Activated naive CD4-positive, alpha-beta T cell treated with anti-CD3 and anti-CD28 coated beads for 36 hours (primary cell): Measurements from ENCODE around the gene ARHGEF9. TPM values are rescaled to one million over a fixed set of nuclear protein-coding genes. Genes with fewer than 3 reads are reported as not detected.
"Not testable (repeated sequence)": the region's sequence is repeated elsewhere in the genome, so short reads cannot be mapped to it uniquely, and the experiment has no call there.

ENCODE experiments used
- CTCF ChIA-PET: fragments of 350-600 bp; sonication (Branson Sonifier 250); formaldehyde crosslinking; loops from one replicate; lab custom pipeline; 2021; ENCODE audit warnings: antibody characterized with exemption; lab: Charles Lee
- DNase-seq: peaks from one replicate; pipeline ENCODE4 v3.0.0-alpha.2; 2020
- H3K27ac Mint-ChIP-seq: one replicate; pipeline ENCODE4 v1.8.0; 2021; ENCODE audit warnings: mild to moderate bottlenecking, mixed read lengths
- H3K27me3 Mint-ChIP-seq: one replicate; pipeline ENCODE4 v1.8.0; 2021; ENCODE audit warnings: low read depth, mixed read lengths
- H3K36me3 Mint-ChIP-seq: one replicate; pipeline ENCODE4 v1.8.0; 2021; ENCODE audit warnings: low read depth, mixed read lengths
- H3K4me1 Mint-ChIP-seq: one replicate; pipeline ENCODE4 v1.8.0; 2021; ENCODE audit warnings: low read depth, mixed read lengths
- H3K4me3 Mint-ChIP-seq: one replicate; pipeline ENCODE4 v1.8.0; 2021; ENCODE audit warnings: mild to moderate bottlenecking, moderate library complexity, mixed read lengths
- H3K9me3 Mint-ChIP-seq: one replicate; pipeline ENCODE4 v1.8.0; 2021; ENCODE audit warnings: mixed read lengths
- intact Hi-C: fragments of 100-400 bp; cut with micrococcal nuclease; formaldehyde crosslinking; loops from one replicate; pipeline ENCODE4 v1.15.1; 2023
- microRNA-seq: library from miRNA; unstranded; fragments of <30 nt; microRNA quantifications from one replicate; pipeline ENCODE4 v1.2.0, GENCODE V29; 2022; ENCODE audit warnings: borderline microRNAs expressed, borderline replicate concordance
- total RNA-seq, 2 experiments: library from RNA; stranded (reverse); gene quantifications; one replicate each; pipeline ENCODE4 v1.2.3, GENCODE V29; 2021

ARHGEF9 gene
- total RNA-seq, 2 experiments from 2014 or later, result 12.8 to 15.0 TPM

- intact Hi-C loops, CTCF ChIA-PET, H3K4me3 Mint-ChIP-seq, H3K27ac Mint-ChIP-seq, H3K27me3 Mint-ChIP-seq, H3K4me1 Mint-ChIP-seq, H3K9me3 Mint-ChIP-seq, DNase-seq: not testable (repeated sequence)
- H3K36me3 Mint-ChIP-seq, result peaks cover 23% of the 10 kb centered on the region
Observed at GRCh38 chrX:63645748-63646147, 139.3 kb downstream of the ARHGEF9 start.

DNA sequence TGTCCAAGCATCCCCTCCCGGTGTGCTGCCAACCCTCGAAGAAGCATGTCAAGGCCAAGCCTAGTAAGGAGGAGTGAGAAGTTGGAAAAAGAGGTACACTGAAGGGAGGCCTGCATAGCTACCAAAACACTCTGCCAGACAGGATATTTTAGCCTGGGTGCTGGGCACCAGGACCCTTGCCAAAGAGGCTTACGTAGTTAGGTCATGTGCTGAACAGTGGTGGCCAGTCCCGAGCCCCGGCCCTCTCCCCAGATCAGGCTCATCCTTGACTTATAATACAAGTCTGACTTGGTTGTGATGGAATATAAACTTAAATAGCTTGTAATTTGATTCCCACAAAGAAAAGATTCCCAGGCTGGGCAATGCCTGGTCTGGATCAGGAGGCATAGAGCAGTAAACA, 149.3 kb downstream of the ARHGEF9 start:
- DNase-seq, result no peak
- H3K27ac Mint-ChIP-seq, result no peak overlapping the region
- no peak overlapping the region for H3K4me3 Mint-ChIP-seq
- H3K36me3 Mint-ChIP-seq, result peaks cover 48% of the 10 kb centered on the region
- CTCF ChIA-PET, result no interaction called here
- intact Hi-C loops, result no loop called here
- H3K27me3 Mint-ChIP-seq, result no peaks in the 10 kb centered on the region
- H3K9me3 Mint-ChIP-seq, result peaks cover 15% of the 10 kb centered on the region
- no peaks in the 10 kb centered on the region for H3K4me1 Mint-ChIP-seq

GRCh38 chrX:63613531-63614028, 171.4 kb downstream of the ARHGEF9 start:
- CTCF ChIA-PET, result no interaction called here
- Mint-ChIP-seq H3K9me3 (peaks cover 2% of the 10 kb centered on the region), H3K4me3 (no peak overlapping the region), H3K27ac (no peak overlapping the region), H3K27me3 (peaks cover 3% of the 10 kb centered on the region), H3K4me1 (no peaks in the 10 kb centered on the region), H3K36me3 (no peaks in the 10 kb centered on the region)
- DNase-seq, result no peak
- intact Hi-C loops, result no loop called here

GRCh38 chrX:63585936-63586335, 199.1 kb downstream of the ARHGEF9 start:
- H3K27ac Mint-ChIP-seq, result no peak overlapping the region
- H3K4me3 Mint-ChIP-seq, result no peak overlapping the region
- H3K9me3 Mint-ChIP-seq, result no peaks in the 10 kb centered on the region
- no peak for DNase-seq
- intact Hi-C loops, result no loop called here
- no peaks in the 10 kb centered on the region for H3K36me3 Mint-ChIP-seq
- no peaks in the 10 kb centered on the region for H3K27me3 Mint-ChIP-seq
- CTCF ChIA-PET, result no interaction called here
- H3K4me1 Mint-ChIP-seq, result no peaks in the 10 kb centered on the region

Small RNAs within 50 kb of the gene (microRNA-seq; reads per million reads assigned to microRNA genes)
- gene MIR1468, result not detected
